K562 (cell line): ENCODE measurements around the gene NUTF2. TPM values are rescaled to one million over a fixed set of nuclear protein-coding genes. Genes with fewer than 3 reads are reported as not detected.

ENCODE experiments used
- ATAC-seq: fragments of 200-7000 bp; cut with Tn5 transposase; 3 replicates; pipeline ENCODE4 v1.9.1; 2020; ENCODE audit warnings: moderate library complexity
- BruUV-seq: library from RNA; stranded (reverse); fragments of 400-500 nt; replicated peaks from 2 replicates; lab custom pipeline; 2021; lab: Mats Ljungman, UMichigan
- CTCF ChIA-PET: fragments of 300-600 bp; formaldehyde crosslinking; extraction: SDS; loops from one replicate; lab custom pipeline; 2021; ENCODE audit warnings: low intra/inter-chr PET ratio; lab: Yijun Ruan, JAX
- POLR2A ChIA-PET: fragments of 300-600, 350-650 bp; sonication (Branson Sonifier 250); formaldehyde crosslinking; extraction: SDS; loops from one replicate; lab custom pipeline; 2021; ENCODE audit warnings: antibody characterized with exemption, inconsistent platforms; lab: Yijun Ruan, JAX
- DNase-seq, 4 experiments: peaks; one replicate each; pipeline versions ENCODE4 v3.0.0 to v3.0.0-alpha.2; 2011 to 2018; ENCODE audit warnings: low spot score in 3 of 4, mixed read lengths in 3 of 4; ENCODE audit errors: extremely low read depth in 1 of 4
- FAIRE-seq: peaks from 2 replicates; lab custom pipeline; 2011; peaks lifted over from hg19 to GRCh38; lab: Jason Lieb, UNC
- H2AFZ ChIP-seq: 2 replicates; pipeline ENCODE4 v1.6.0; 2011; ENCODE audit warnings: low read depth, low read length, control low read depth, inconsistent platforms
- H3K27ac ChIP-seq: fragments of 200-600 bp; 3 replicates; pipeline ENCODE4 v1.8.0; 2011; ENCODE audit warnings: low read depth, mild to moderate bottlenecking, control low read depth, inconsistent platforms, low read length, moderate library complexity, mixed read lengths; ENCODE audit errors: extremely low read depth
- H3K27me3 ChIP-seq, 2 experiments: fragments of 300-600 bp in 1 of 2; 2 replicates in 1 of 2; 3 replicates in 1 of 2; pipeline versions ENCODE4 v1.6.0 to v1.8.0; 2011; ENCODE audit warnings: inconsistent platforms in 2 of 2, low read length in 2 of 2, mild to moderate bottlenecking in 1 of 2, mixed read lengths in 1 of 2, moderate library complexity in 1 of 2; ENCODE audit not compliant: control insufficient read depth in 2 of 2, insufficient read depth in 2 of 2
- H3K36me3 ChIP-seq: fragments of 300-600 bp; 3 replicates; pipeline ENCODE4 v1.8.0; 2011; ENCODE audit warnings: mild to moderate bottlenecking, low read length, inconsistent platforms; ENCODE audit not compliant: control insufficient read depth, insufficient read depth
- H3K4me1 ChIP-seq, 2 experiments: fragments of 200-600 bp in 1 of 2; replicated peaks in 1 of 2; 2 replicates in 1 of 2; 3 replicates in 1 of 2; pipeline versions ENCODE4 v1.5.1 to v1.8.0; 2011; ENCODE audit warnings: inconsistent platforms in 2 of 2, low read length in 2 of 2, mild to moderate bottlenecking in 1 of 2, mixed read lengths in 1 of 2, moderate library complexity in 1 of 2; ENCODE audit not compliant: control insufficient read depth in 2 of 2, insufficient read depth in 2 of 2
- H3K4me2 ChIP-seq: 2 replicates; pipeline ENCODE4 v1.6.1; 2011; ENCODE audit warnings: low read length, control low read depth, inconsistent platforms, mixed read lengths; ENCODE audit not compliant: insufficient read depth
- H3K4me3 ChIP-seq: fragments of 200-600 bp; sonication (generic), shearing (Covaris generic); 2 replicates; pipeline ENCODE4 v1.5.1; 2016; ENCODE audit warnings: control low read depth, inconsistent platforms
- H3K79me2 ChIP-seq: fragments of 200-600 bp; 3 replicates; pipeline ENCODE4 v1.8.0; 2011; ENCODE audit warnings: low read length, inconsistent platforms; ENCODE audit not compliant: control insufficient read depth, insufficient read depth
- H3K9ac ChIP-seq, 2 experiments: 2 replicates each; pipeline versions ENCODE4 v1.6.0 to v1.6.1; 2011; ENCODE audit warnings: low read depth in 2 of 2, low read length in 2 of 2, control low read depth in 1 of 2, inconsistent platforms in 1 of 2, mild to moderate bottlenecking in 1 of 2, mixed read lengths in 1 of 2; ENCODE audit not compliant: insufficient read depth in 1 of 2
- H3K9me1 ChIP-seq: one replicate; pipeline ENCODE4 v1.6.0; 2011; ENCODE audit warnings: inconsistent platforms, mild to moderate bottlenecking, low read length, moderate library complexity; ENCODE audit not compliant: control insufficient read depth, insufficient read depth
- H3K9me3 ChIP-seq: replicated peaks from 2 replicates; pipeline ENCODE4 v1.5.1; 2011; ENCODE audit warnings: low read depth, low read length, inconsistent platforms; ENCODE audit not compliant: control insufficient read depth, insufficient read depth
- H4K20me1 ChIP-seq: replicated peaks from 2 replicates; pipeline ENCODE4 v1.6.1; 2011; ENCODE audit warnings: low read length, inconsistent platforms, mixed read lengths; ENCODE audit not compliant: control insufficient read depth, insufficient read depth
- BCL6 ChIP-seq: fragments of 250-450 bp; sonication (Bioruptor Pico); IDR thresholded peaks from 2 replicates; pipeline ENCODE4 v1.4.0; 2020
- CAMTA2 ChIP-seq: fragments of 250-450 bp; sonication (Bioruptor Pico); conservative IDR thresholded peaks from 2 replicates; pipeline ENCODE4 v1.5.1; 2022
- FOXA1 ChIP-seq: fragments of 450-650 bp; IDR thresholded peaks from 2 replicates; pipeline ENCODE4 v1.6.1; 2016; ENCODE audit warnings: mild to moderate bottlenecking, borderline replicate concordance
- GABPB1 ChIP-seq: sonication (generic); formaldehyde crosslinking; IDR thresholded peaks from 2 replicates; pipeline ENCODE4 v1.8.0; 2022; ENCODE audit warnings: mild to moderate bottlenecking, missing genetic modification reagents
- HLTF ChIP-seq: fragments of 450-650 bp; IDR thresholded peaks from 2 replicates; pipeline ENCODE4 v1.6.1; 2016
- HMGN3 ChIP-seq: IDR thresholded peaks from 2 replicates; pipeline ENCODE4 v1.6.1; 2011; ENCODE audit warnings: borderline replicate concordance, low read depth, mild to moderate bottlenecking, mixed read lengths, low read length; ENCODE audit not compliant: insufficient read length; ENCODE audit errors: extremely low read depth
- ILF3 ChIP-seq: fragments of 450-650 bp; IDR thresholded peaks from 2 replicates; pipeline ENCODE4 v1.6.1; 2018; ENCODE audit warnings: antibody characterized with exemption, mild to moderate bottlenecking, moderate library complexity, borderline replicate concordance
- NCOA2 ChIP-seq, 2 experiments: fragments of 450-650 bp; IDR thresholded peaks; 2 replicates each; pipeline ENCODE4 v1.6.1; 2018; ENCODE audit warnings: mild to moderate bottlenecking in 2 of 2, moderate library complexity in 1 of 2; ENCODE audit not compliant: partially characterized antibody in 2 of 2
- NFXL1 ChIP-seq: fragments of 450-650 bp; formaldehyde crosslinking; IDR thresholded peaks from 2 replicates; pipeline ENCODE4 v1.4.0; 2021; ENCODE audit warnings: mild to moderate bottlenecking
- NFYB ChIP-seq: IDR thresholded peaks from 2 replicates; pipeline ENCODE4 v1.6.1; 2011; ENCODE audit warnings: mild to moderate bottlenecking, moderate library complexity; ENCODE audit not compliant: insufficient read length; ENCODE audit errors: extremely low read depth
- TBL1XR1 ChIP-seq, 2 experiments: IDR thresholded peaks; 2 replicates each; pipeline ENCODE4 v1.6.1; 2012; ENCODE audit warnings: improper control_type of control experiment in 2 of 2, low read length in 2 of 2, mild to moderate bottlenecking in 1 of 2
- ZNF551 ChIP-seq: fragments of 250-450 bp; sonication (Bioruptor Pico); IDR thresholded peaks from 2 replicates; pipeline ENCODE4 v1.5.0; 2021; ENCODE audit warnings: mild to moderate bottlenecking, moderate library complexity
- WGBS: fragments of 100-300 bp; shearing (Covaris generic); methylation state at CpG from one replicate; pipeline ENCODE4 v1.1.6; 2016; ENCODE audit warnings: low coverage, mixed read lengths; ENCODE audit not compliant: insufficient coverage; ENCODE audit errors: missing lambda C conversion rate; 5-methylcytosine and 5-hydroxymethylcytosine counted together
- in situ Hi-C: fragments of 300-500 bp; cut with MboI; formaldehyde crosslinking; loops from 4 replicates; pipeline ENCODE4 v1.15.0; 2018; ENCODE audit warnings: inconsistent platforms, mixed read lengths
- intact Hi-C: fragments of 100-400 bp; cut with micrococcal nuclease; formaldehyde crosslinking; loops from 2 replicates; pipeline ENCODE4 v1.14.2; 2022
- polyA plus RNA-seq, 8 experiments: library from polyadenylated mRNA; depleted of rRNA in 4 of 8; stranded (reverse) in 5 of 8; unstranded in 3 of 8; fragments of >200 nt; fragmentation: Nextera tagmentation in 2 of 8; fragmentation: Illumina TruSeq in 1 of 8; extraction: Ambion mirVana in 2 of 8; extraction: Trizol in 1 of 8; gene quantifications; 2 replicates each; pipeline versions ENCODE4 v1.2.1 to v1.2.3, GENCODE V29; 2011 to 2014; ENCODE audit warnings: inconsistent platforms in 1 of 8, missing spikeins in 1 of 8
- total RNA-seq, 7 experiments: library from RNA; depleted of rRNA in 6 of 7; stranded (reverse); fragments of >200 nt in 6 of 7; fragmentation: Illumina TruSeq in 2 of 7; extraction: Trizol in 2 of 7; gene quantifications; 2 replicates each; pipeline versions ENCODE4 v1.2.1 to v1.2.3, GENCODE V29; 2011 to 2021; ENCODE audit warnings: low replicate concordance in 1 of 7
- TF ChIP-seq, protein P1 (sequence below): sonication (generic); formaldehyde crosslinking; IDR thresholded peaks from 2 replicates; pipeline ENCODE4 v1.8.1; 2023; ENCODE audit warnings: mild to moderate bottlenecking, missing genetic modification reagents
- TF ChIP-seq, protein P2 (sequence below): fragments of 250-450 bp; sonication (Bioruptor Pico); IDR thresholded peaks from 2 replicates; pipeline ENCODE4 v1.8.0; 2022; ENCODE audit warnings: inconsistent platforms, mild to moderate bottlenecking, moderate library complexity, borderline replicate concordance
- TF ChIP-seq, protein P3 (sequence below): fragments of 250-450 bp; sonication (Bioruptor Pico); IDR thresholded peaks from 2 replicates; pipeline ENCODE4 v1.5.0; 2020; ENCODE audit warnings: mild to moderate bottlenecking, borderline replicate concordance

NUTF2 gene
- total and polyA plus RNA-seq, 9 of the 15 experiments (the other 6 are each of a cell fraction or from before 2014, with no cell fraction given) = 106 to 248 (median 147) TPM

DNA sequence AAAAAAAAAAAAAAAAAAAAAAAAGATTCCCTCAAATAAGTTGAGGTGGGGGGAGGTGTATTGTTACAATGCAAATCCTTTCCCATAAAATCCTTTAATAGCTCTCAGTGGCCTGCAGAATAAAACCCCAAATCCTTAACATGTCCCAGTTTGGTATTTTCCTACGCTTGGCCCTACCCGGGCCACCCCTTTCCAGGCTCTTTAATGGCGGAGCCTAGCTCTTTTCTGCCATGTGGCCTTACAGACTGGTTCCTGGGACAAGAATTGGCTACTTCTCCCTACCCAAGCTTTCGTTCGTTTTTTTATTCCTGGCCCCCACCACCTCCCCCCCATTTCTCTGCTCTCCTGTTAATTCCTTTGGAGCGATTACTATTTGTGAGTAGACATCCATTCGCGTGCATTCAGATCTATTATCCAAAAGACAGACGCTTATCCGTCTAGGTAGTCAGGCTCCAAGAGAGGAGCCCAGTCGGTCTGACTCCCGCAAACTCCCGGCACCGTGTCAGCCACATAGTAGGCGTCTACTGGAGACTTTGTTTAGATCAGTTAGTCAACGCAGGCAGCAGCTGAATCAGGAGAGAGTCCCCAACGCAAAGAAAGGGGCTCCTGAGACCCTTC is 5.4 kb upstream of the NUTF2 start (continued):
- TF ChIP-seq, protein P1, sequence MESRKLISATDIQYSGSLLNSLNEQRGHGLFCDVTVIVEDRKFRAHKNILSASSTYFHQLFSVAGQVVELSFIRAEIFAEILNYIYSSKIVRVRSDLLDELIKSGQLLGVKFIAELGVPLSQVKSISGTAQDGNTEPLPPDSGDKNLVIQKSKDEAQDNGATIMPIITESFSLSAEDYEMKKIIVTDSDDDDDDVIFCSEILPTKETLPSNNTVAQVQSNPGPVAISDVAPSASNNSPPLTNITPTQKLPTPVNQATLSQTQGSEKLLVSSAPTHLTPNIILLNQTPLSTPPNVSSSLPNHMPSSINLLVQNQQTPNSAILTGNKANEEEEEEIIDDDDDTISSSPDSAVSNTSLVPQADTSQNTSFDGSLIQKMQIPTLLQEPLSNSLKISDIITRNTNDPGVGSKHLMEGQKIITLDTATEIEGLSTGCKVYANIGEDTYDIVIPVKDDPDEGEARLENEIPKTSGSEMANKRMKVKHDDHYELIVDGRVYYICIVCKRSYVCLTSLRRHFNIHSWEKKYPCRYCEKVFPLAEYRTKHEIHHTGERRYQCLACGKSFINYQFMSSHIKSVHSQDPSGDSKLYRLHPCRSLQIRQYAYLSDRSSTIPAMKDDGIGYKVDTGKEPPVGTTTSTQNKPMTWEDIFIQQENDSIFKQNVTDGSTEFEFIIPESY = no peak
- TF ChIP-seq FOXA1 = no peak
- no peak for TF ChIP-seq ZNF551 (CRISPR knock-in tag)
- no peak for TF ChIP-seq NFXL1 (CRISPR knock-in tag)
- TF ChIP-seq NCOA2 (IDR thresholded peaks at IDR 0.05; ENCODE audit: partially characterized antibody in 2 of 2) = no peak
- no peak for TF ChIP-seq HLTF
- TF ChIP-seq, all 486 proteins: peak for 33

DNA sequence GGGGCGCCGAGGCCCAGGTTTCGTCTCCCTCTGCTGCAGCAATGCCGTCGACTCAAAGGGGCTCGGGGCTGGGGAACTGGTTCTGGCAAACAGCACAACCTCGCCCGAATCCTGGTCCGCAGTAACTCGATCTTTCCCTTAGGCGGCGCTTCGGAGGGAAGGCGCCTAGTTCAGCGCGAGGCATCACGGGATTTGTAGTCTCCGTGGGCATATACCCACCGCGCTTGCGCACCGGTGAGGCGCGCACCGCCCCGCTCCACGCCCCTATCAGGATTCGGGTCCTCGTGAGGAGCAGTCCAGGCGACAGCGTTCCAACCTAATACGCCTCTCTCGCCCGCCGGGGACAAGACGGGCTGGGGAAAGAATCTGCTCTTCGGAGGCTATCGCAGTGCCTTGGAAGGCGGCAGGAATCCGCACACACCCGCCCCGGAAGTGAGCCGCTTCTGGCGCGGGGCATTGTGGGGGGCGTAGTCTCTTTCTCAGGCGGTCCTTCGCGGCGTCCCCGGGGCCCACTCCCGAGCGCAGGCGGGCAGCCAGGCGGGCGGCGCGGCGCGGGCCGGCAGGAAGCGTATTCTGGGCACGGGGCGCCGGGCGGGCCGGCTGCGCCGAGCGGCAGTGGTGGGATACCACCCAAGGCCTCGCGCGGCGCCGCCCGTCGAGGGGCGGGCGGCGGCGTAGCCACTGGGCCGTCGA is 4.8 kb upstream of the NUTF2 start, which contains the start of gene THAP11:
THAP11 (plus strand) TSS at position 505 of the 693 bp plus-strand sequence. CDS start 235 bp downstream, outside the sequence.
- peaks cover 14% of the 10 kb centered on the region for H3K36me3 ChIP-seq
- intact Hi-C loops = no loop called here
- H4K20me1 ChIP-seq = no peaks in the 10 kb centered on the region; the same call in 1 of the 2 replicates
- FAIRE-seq = peak; percentile 94
- ChIA-PET CTCF (interaction anchor here (0.7 kb wide), 1 partner anchor 23 kb away, joined by 3 read pairs; no protein-coding TSS in a partner anchor), POLR2A (interaction anchor here (1.0 kb wide), 1 partner anchor 92 kb away, joined by 3 read pairs; no protein-coding TSS in a partner anchor)
- peak; percentile 71 for ATAC-seq
- no peaks in the 10 kb centered on the region for H3K9me3 ChIP-seq
- BruUV-seq = no TSS peak
- WGBS = 3% methylated on average over 83 of the region's 83 CpGs
- H3K9me1 ChIP-seq = no peaks in the 10 kb centered on the region
- H3K4me3 ChIP-seq = peak within 1 kb of the TSS; percentile 83
- peaks cover 44% of the 10 kb centered on the region for H3K79me2 ChIP-seq
- H2AFZ ChIP-seq = peak within 1 kb of the TSS; percentile 100
- H3K9ac ChIP-seq = peak within 1 kb of the TSS; percentile 94 to 98
- no peaks in the 10 kb centered on the region for H3K27me3 ChIP-seq
- H3K4me1 ChIP-seq = peaks cover 34 to 45% of the 10 kb centered on the region in 2 experiments
- peak; percentile 80 to 98 (median 86) for DNase-seq
- H3K27ac ChIP-seq = peak within 1 kb of the TSS; percentile 99
- H3K4me2 ChIP-seq = peak within 1 kb of the TSS; percentile 97
- in situ Hi-C loops = no loop called here
- TF ChIP-seq CAMTA2 (CRISPR knock-in tag) = no peak
- TF ChIP-seq NFYB = no peak
- TF ChIP-seq, protein P2, sequence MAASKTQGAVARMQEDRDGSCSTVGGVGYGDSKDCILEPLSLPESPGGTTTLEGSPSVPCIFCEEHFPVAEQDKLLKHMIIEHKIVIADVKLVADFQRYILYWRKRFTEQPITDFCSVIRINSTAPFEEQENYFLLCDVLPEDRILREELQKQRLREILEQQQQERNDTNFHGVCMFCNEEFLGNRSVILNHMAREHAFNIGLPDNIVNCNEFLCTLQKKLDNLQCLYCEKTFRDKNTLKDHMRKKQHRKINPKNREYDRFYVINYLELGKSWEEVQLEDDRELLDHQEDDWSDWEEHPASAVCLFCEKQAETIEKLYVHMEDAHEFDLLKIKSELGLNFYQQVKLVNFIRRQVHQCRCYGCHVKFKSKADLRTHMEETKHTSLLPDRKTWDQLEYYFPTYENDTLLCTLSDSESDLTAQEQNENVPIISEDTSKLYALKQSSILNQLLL (CRISPR knock-in tag) = no peak
- no peak for TF ChIP-seq HMGN3
- no peak for TF ChIP-seq ILF3
- TF ChIP-seq TBL1XR1 (IDR thresholded peaks at IDR 0.05; ENCODE audit: low read length in 2 of 2) = no peak
- no peak for TF ChIP-seq BCL6
- peak; percentile 97 for TF ChIP-seq GABPB1 (CRISPR knock-in tag)
- TF ChIP-seq, protein P3, sequence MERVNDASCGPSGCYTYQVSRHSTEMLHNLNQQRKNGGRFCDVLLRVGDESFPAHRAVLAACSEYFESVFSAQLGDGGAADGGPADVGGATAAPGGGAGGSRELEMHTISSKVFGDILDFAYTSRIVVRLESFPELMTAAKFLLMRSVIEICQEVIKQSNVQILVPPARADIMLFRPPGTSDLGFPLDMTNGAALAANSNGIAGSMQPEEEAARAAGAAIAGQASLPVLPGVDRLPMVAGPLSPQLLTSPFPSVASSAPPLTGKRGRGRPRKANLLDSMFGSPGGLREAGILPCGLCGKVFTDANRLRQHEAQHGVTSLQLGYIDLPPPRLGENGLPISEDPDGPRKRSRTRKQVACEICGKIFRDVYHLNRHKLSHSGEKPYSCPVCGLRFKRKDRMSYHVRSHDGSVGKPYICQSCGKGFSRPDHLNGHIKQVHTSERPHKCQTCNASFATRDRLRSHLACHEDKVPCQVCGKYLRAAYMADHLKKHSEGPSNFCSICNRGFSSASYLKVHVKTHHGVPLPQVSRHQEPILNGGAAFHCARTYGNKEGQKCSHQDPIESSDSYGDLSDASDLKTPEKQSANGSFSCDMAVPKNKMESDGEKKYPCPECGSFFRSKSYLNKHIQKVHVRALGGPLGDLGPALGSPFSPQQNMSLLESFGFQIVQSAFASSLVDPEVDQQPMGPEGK = no peak
